GM12878 (cell line): ENCODE results near the gene TMEM40. TPM values are rescaled to one million over a fixed set of nuclear protein-coding genes. Genes with fewer than 3 reads are reported as not detected.

ENCODE experiments used
- ATAC-seq: fragments of 200-7000 bp; cut with Tn5 transposase; 3 replicates; pipeline ENCODE4 v1.9.1; 2020; ENCODE audit warnings: mild to moderate bottlenecking, moderate library complexity
- BruUV-seq: library from RNA; stranded (reverse); fragments of 400-500 nt; replicated peaks from 2 replicates; lab custom pipeline; 2021; lab: Mats Ljungman, UMichigan
- CTCF ChIA-PET: fragments of 300-600 bp; sonication (Branson Sonifier 250); formaldehyde crosslinking; extraction: SDS; loops from one replicate; lab custom pipeline; 2021; ENCODE audit warnings: inconsistent platforms; lab: Yijun Ruan, JAX
- POLR2A ChIA-PET: fragments of 350-600 bp; formaldehyde crosslinking; extraction: SDS; loops from one replicate; lab custom pipeline; 2021; ENCODE audit warnings: inconsistent platforms; lab: Charles Lee
- RAD21 ChIA-PET: fragments of 300-600 bp; sonication (Branson Sonifier 250); formaldehyde crosslinking; loops from one replicate; lab custom pipeline; 2023; ENCODE audit warnings: antibody characterized with exemption; ENCODE audit not compliant: unreplicated experiment; lab: Charles Lee
- SMC1A ChIA-PET: fragments of 300-600 bp; sonication (Branson Sonifier 250); formaldehyde crosslinking; loops from one replicate; lab custom pipeline; 2023; ENCODE audit not compliant: unreplicated experiment, uncharacterized antibody; lab: Charles Lee
- DNase-seq: peaks from one replicate; pipeline ENCODE4 v3.0.0-alpha.2; 2011; ENCODE audit warnings: low read depth, low spot score
- FAIRE-seq: peaks from 3 replicates; lab custom pipeline; 2011; peaks lifted over from hg19 to GRCh38; lab: Jason Lieb, UNC
- H2AFZ ChIP-seq: 2 replicates; pipeline ENCODE4 v1.6.0; 2011; ENCODE audit warnings: low read depth, low read length, control low read depth; ENCODE audit not compliant: control insufficient read depth
- H3K27ac ChIP-seq: 2 replicates; pipeline ENCODE4 v1.5.1; 2011; ENCODE audit warnings: control low read depth; ENCODE audit not compliant: control insufficient read depth, insufficient read depth
- H3K27me3 ChIP-seq, 2 experiments: replicated peaks in 1 of 2; 2 replicates each; pipeline versions ENCODE4 v1.6.0 to v1.6.1; 2011; ENCODE audit warnings: low read length in 1 of 2; ENCODE audit not compliant: control insufficient read depth in 2 of 2, insufficient read depth in 2 of 2
- H3K36me3 ChIP-seq, 2 experiments: 2 replicates each; pipeline ENCODE4 v1.5.1; 2011; ENCODE audit warnings: low read length in 1 of 2; ENCODE audit not compliant: control insufficient read depth in 2 of 2, insufficient read depth in 2 of 2
- H3K4me1 ChIP-seq: 2 replicates; pipeline ENCODE4 v1.6.1; 2011; ENCODE audit warnings: mild to moderate bottlenecking, low read length, moderate library complexity, mixed read lengths; ENCODE audit not compliant: control insufficient read depth, insufficient read depth
- H3K4me2 ChIP-seq: 2 replicates; pipeline ENCODE4 v1.6.0; 2011; ENCODE audit warnings: control low read depth; ENCODE audit not compliant: control insufficient read depth, insufficient read depth
- H3K4me3 ChIP-seq: fragments of 200-600 bp; sonication (generic); 2 replicates; pipeline ENCODE4 v1.5.1; 2016
- H3K79me2 ChIP-seq: 2 replicates; pipeline ENCODE4 v1.6.0; 2011; ENCODE audit warnings: low read length; ENCODE audit not compliant: control insufficient read depth, insufficient read depth
- H3K9ac ChIP-seq: 2 replicates; pipeline ENCODE4 v1.8.0; 2011; ENCODE audit warnings: low read length, control low read depth, mixed read lengths; ENCODE audit not compliant: control insufficient read depth, insufficient read depth
- H3K9me3 ChIP-seq: replicated peaks from 3 replicates; pipeline ENCODE4 v1.5.1; 2011; ENCODE audit warnings: mild to moderate bottlenecking, low read length; ENCODE audit not compliant: control insufficient read depth, insufficient read depth
- H4K20me1 ChIP-seq: 2 replicates; pipeline ENCODE4 v1.6.0; 2011; ENCODE audit not compliant: control insufficient read depth, insufficient read depth
- ESRRA ChIP-seq: IDR thresholded peaks from 2 replicates; pipeline ENCODE4 v1.6.1; 2012; ENCODE audit warnings: mild to moderate bottlenecking, low read length, improper control_type of control experiment
- HDGF ChIP-seq: fragments of 450-650 bp; IDR thresholded peaks from 2 replicates; pipeline ENCODE4 v1.6.1; 2016; ENCODE audit warnings: antibody characterized with exemption
- JUNB ChIP-seq: IDR thresholded peaks from 2 replicates; pipeline ENCODE4 v1.6.1; 2016; ENCODE audit warnings: antibody characterized with exemption, mild to moderate bottlenecking
- KLF5 ChIP-seq: fragments of 450-650 bp; IDR thresholded peaks from 2 replicates; pipeline ENCODE4 v1.6.1; 2014; ENCODE audit warnings: mild to moderate bottlenecking; ENCODE audit not compliant: partially characterized antibody
- MAX ChIP-seq: IDR thresholded peaks from 2 replicates; pipeline ENCODE4 v1.6.1; 2012; ENCODE audit warnings: low read depth, low read length, improper control_type of control experiment
- MXI1 ChIP-seq: fragments of 150-350 bp; IDR thresholded peaks from 2 replicates; pipeline ENCODE4 v1.6.1; 2011; ENCODE audit warnings: low read depth, mild to moderate bottlenecking, inconsistent platforms, low read length, improper control_type of control experiment
- NFYB ChIP-seq: IDR thresholded peaks from 2 replicates; pipeline ENCODE4 v1.6.1; 2011; ENCODE audit warnings: low read depth, mild to moderate bottlenecking, low read length, improper control_type of control experiment, moderate library complexity; ENCODE audit not compliant: insufficient read depth
- PKNOX1 ChIP-seq: fragments of 450-650 bp; IDR thresholded peaks from 2 replicates; pipeline ENCODE4 v1.6.1; 2016; ENCODE audit warnings: mild to moderate bottlenecking
- POLR2A ChIP-seq: IDR thresholded peaks from 2 replicates; pipeline ENCODE4 v1.6.1; 2011; ENCODE audit warnings: low read depth, mild to moderate bottlenecking, low read length
- RFX5 ChIP-seq: IDR thresholded peaks from 2 replicates; pipeline ENCODE4 v1.6.1; 2011; ENCODE audit warnings: low read depth, low read length, improper control_type of control experiment
- RUNX3 ChIP-seq: IDR thresholded peaks from 2 replicates; pipeline ENCODE4 v1.6.1; 2012; ENCODE audit warnings: low read length, inconsistent platforms
- SRF ChIP-seq, 2 experiments: IDR thresholded peaks; 2 replicates each; pipeline ENCODE4 v1.6.1; 2011; ENCODE audit warnings: low read depth in 2 of 2, low read length in 2 of 2, mild to moderate bottlenecking in 1 of 2, moderate library complexity in 1 of 2
- SUPT20H ChIP-seq: IDR thresholded peaks from 2 replicates; pipeline ENCODE4 v1.6.1; 2011; ENCODE audit warnings: low read depth, mild to moderate bottlenecking, low read length, moderate library complexity, borderline replicate concordance; ENCODE audit not compliant: control insufficient read depth
- USF1 ChIP-seq: IDR thresholded peaks from 2 replicates; pipeline ENCODE4 v1.6.1; 2011; ENCODE audit warnings: borderline replicate concordance, low read depth, mild to moderate bottlenecking, moderate library complexity, mixed read lengths, low read length; ENCODE audit not compliant: insufficient read depth; ENCODE audit errors: extremely low read length
- YY1 ChIP-seq: IDR thresholded peaks from 2 replicates; pipeline ENCODE4 v1.6.1; 2011; ENCODE audit warnings: low read depth, mild to moderate bottlenecking, low read length
- WGBS: methylation state at CpG from one replicate; pipeline ENCODE4 v1.1.6; 2016; ENCODE audit warnings: low lambda C conversion rate; ENCODE audit not compliant: insufficient replicate concordance, insufficient coverage; ENCODE audit errors: missing lambda C conversion rate; 5-methylcytosine and 5-hydroxymethylcytosine counted together
- in situ Hi-C: fragments of 300-500 bp; cut with MboI; formaldehyde crosslinking; loops from 9 replicates; pipeline ENCODE4 v1.14.3; 2018; ENCODE audit warnings: mixed read lengths
- intact Hi-C: fragments of 100-400 bp; cut with micrococcal nuclease; formaldehyde crosslinking; loops from one replicate; pipeline ENCODE4 v1.14.2; 2022; ENCODE audit not compliant: unreplicated experiment
- polyA plus RNA-seq, 11 experiments: library from polyadenylated mRNA; depleted of rRNA in 4 of 11; unstranded in 6 of 11; stranded (reverse) in 5 of 11; fragments of >200 nt; fragmentation: Nextera tagmentation in 4 of 11; fragmentation: Illumina TruSeq in 1 of 11; extraction: Ambion mirVana in 4 of 11; extraction: Trizol in 1 of 11; gene quantifications; 1 replicate in 1 of 11; 2 replicates in 10 of 11; pipeline versions ENCODE4 v1.2.1 to v1.2.3, GENCODE V29; 2011 to 2016; ENCODE audit warnings: inconsistent platforms in 2 of 11, missing spikeins in 2 of 11, low read depth in 1 of 11
- total RNA-seq, 4 experiments: library from RNA; depleted of rRNA in 3 of 4; stranded (reverse); fragments of >200 nt in 3 of 4; fragmentation: Illumina TruSeq in 1 of 4; extraction: Trizol in 1 of 4; gene quantifications; 2 replicates each; pipeline versions ENCODE4 v1.2.1 to v1.2.3, GENCODE V29; 2013 to 2021
- TF ChIP-seq, protein P1 (sequence below): IDR thresholded peaks from 2 replicates; pipeline ENCODE4 v1.6.1; 2011; ENCODE audit warnings: borderline replicate concordance, low read depth, mild to moderate bottlenecking, moderate library complexity, low read length; ENCODE audit not compliant: insufficient read depth, poor library complexity, severe bottlenecking

TMEM40 gene
- total and polyA plus RNA-seq, 10 of the 15 experiments (the other 5 are each of a cell fraction or from before 2014, with no cell fraction given), result 0.10 to 0.46 (median 0.27) TPM; not detected in 3

DNA sequence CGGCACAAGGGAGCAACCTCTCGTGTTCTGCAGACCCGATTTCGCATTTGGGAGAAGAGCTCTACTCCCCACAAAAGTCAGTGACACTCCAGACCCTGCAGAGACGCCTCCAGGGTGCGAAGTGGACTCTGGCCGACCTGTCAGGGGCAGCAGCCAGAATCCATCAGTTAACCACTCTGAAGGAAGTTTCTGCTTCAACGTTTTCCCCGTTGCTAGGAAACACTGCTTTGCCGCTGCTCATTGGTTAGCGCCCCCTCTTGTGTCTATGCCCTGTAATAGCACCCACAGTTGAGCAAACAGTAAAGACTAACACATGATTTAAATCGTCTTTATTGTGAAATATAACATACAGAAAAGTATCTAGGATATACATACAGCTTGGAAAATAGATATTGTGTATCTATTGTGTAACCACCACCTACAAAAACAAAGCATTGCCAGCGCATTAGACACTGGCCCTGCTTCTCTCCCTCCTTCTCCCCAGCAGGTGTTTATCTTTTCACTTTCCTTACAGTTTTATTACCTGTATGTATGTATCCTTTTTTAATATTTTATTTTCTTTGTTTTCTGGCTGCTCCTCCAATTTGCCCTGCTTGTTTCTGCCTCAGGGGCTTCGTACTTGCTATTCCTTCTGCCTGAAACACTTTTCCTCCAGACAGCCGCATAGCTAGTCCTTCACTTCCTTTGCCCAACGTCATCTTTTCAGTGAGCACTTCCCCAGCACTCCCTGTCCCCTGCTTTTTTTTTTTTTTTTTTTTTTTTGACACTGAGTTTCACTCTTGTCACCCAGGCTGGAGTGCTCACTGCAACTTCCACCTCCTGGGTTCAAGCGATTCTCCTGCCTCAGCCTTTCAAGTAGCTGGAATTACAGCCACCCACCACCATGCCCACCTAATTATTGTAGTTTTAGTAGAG, 38.8 kb downstream of the TMEM40 start (continued):
- TF ChIP-seq NFYB (peak; percentile 34; the same call in 1 of the 2 replicates), MAX (no peak), RUNX3 (peak; percentile 27; the same call in 1 of the 2 replicates), YY1 (0 out of 2 replicates have a peak, but pooled peaks have one; percentile 43), PKNOX1 (peak; percentile 65), RFX5 (peak; percentile 53; the same call in 1 of the 2 replicates), SUPT20H (no peak)
- TF ChIP-seq, all 136 proteins: peak for 18

GRCh38 chr3:12719541-12719940, 39.5 kb downstream of the TMEM40 start:
- Histone ChIP-seq H3K4me2 (peak overlapping the region; percentile 6; the same call in 1 of the 2 replicates), H4K20me1 (no peaks in the 10 kb centered on the region), H2AFZ (no peak overlapping the region; the same call in 1 of the 2 replicates), H3K4me1 (no peaks in the 10 kb centered on the region), H3K27ac (no peak overlapping the region), H3K9me3 (no peaks in the 10 kb centered on the region), H3K9ac (no peak overlapping the region), H3K4me3 (no peak overlapping the region), H3K36me3 (no peaks in the 10 kb centered on the region), H3K27me3 (no peaks in the 10 kb centered on the region), H3K79me2 (no peaks in the 10 kb centered on the region)
- ChIA-PET POLR2A (no interaction called here), SMC1A (interaction anchor here (0.6 to 2.4 kb wide), 7 partner anchors 10 to 305 kb away, joined by 3 to 10 read pairs (median 3); no protein-coding TSS in a partner anchor), RAD21 (interaction anchor here (1.0 to 1.8 kb wide), 4 partner anchors 118 to 584 kb away, joined by 3 to 7 read pairs (median 4); partner anchors contain the start of gene TSEN2), CTCF (interaction anchor here (0.7 to 3.0 kb wide), 17 partner anchors 10 to 584 kb away, joined by 3 to 17 read pairs (median 6); partner anchors contain the start of genes RPL32 and TMEM40)
- BruUV-seq, result no TSS peak
- ATAC-seq (no peak), DNase-seq (no peak), FAIRE-seq (no peak)
- intact Hi-C loops (no loop called here), in situ Hi-C loops (loop anchor here (25.0 kb wide), 1 partner anchor 582 kb away; no protein-coding TSS in a partner anchor)
- 35% methylated on average over 7 of the region's 7 CpGs for WGBS
- TF ChIP-seq JUNB (no peak), USF1 (no peak), ESRRA (no peak), MXI1 (no peak), KLF5 (no peak), RFX5 (no peak), POLR2A (no peak), SRF (IDR thresholded peaks at IDR 0.05; ENCODE audit: low read depth in 2 of 2, low read length in 2 of 2) (no peak), HDGF (no peak)
- TF ChIP-seq, protein P1, sequence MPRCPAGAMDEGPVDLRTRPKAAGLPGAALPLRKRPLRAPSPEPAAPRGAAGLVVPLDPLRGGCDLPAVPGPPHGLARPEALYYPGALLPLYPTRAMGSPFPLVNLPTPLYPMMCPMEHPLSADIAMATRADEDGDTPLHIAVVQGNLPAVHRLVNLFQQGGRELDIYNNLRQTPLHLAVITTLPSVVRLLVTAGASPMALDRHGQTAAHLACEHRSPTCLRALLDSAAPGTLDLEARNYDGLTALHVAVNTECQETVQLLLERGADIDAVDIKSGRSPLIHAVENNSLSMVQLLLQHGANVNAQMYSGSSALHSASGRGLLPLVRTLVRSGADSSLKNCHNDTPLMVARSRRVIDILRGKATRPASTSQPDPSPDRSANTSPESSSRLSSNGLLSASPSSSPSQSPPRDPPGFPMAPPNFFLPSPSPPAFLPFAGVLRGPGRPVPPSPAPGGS, result no peak
